Brain microvascular endothelial cell (primary cell): ENCODE measurements around the gene ALDOA.

Source experiments
- DNase-seq: peaks from one replicate; pipeline ENCODE4 v3.0.0-alpha.2; 2020
- H3K27ac ChIP-seq: fragments of 250-450 bp; sonication (Bioruptor Pico); 2 replicates; pipeline ENCODE4 v1.5.1; 2020; ENCODE audit warnings: mild to moderate bottlenecking, moderate library complexity
- H3K27me3 ChIP-seq: fragments of 250-450 bp; sonication (Bioruptor Pico); replicated peaks from 2 replicates; pipeline ENCODE4 v1.5.1; 2020; ENCODE audit warnings: mild to moderate bottlenecking
- H3K36me3 ChIP-seq: fragments of 250-450 bp; sonication (Bioruptor Pico); replicated peaks from 2 replicates; pipeline ENCODE4 v1.5.1; 2020; ENCODE audit warnings: mild to moderate bottlenecking
- H3K4me3 ChIP-seq: 2 replicates; pipeline ENCODE4 v1.5.1; 2011; ENCODE audit warnings: low read depth, mild to moderate bottlenecking, control low read depth, low read length, moderate library complexity
- CTCF ChIP-seq: IDR thresholded peaks from 2 replicates; pipeline ENCODE4 v1.5.1; 2011; ENCODE audit warnings: low read depth, mild to moderate bottlenecking, moderate library complexity, low read length, control low read depth, inconsistent platforms; ENCODE audit errors: missing control alignments
- in situ Hi-C: cut with HindIII; loops from 2 replicates; pipeline ENCODE4 v1.10.0; 2017; ENCODE audit warnings: low sequenced_read_pairs, low pct_ligation_motif_present

ALDOA gene

GRCh38 chr16:30023586-30023985 lies 42.0 kb upstream of the ALDOA start:
- H3K27ac ChIP-seq = no peak overlapping the region
- peaks cover 17% of the 10 kb centered on the region for H3K27me3 ChIP-seq
- H3K4me3 ChIP-seq = no peak overlapping the region
- no peaks in the 10 kb centered on the region for H3K36me3 ChIP-seq
- no peak for DNase-seq
- in situ Hi-C loops = no loop called here
- no peak for TF ChIP-seq CTCF

- Histone ChIP-seq H3K27ac (no peak overlapping the region), H3K27me3 (peaks cover 26% of the 10 kb centered on the region), H3K36me3 (no peaks in the 10 kb centered on the region), H3K4me3 (no peak overlapping the region)
- DNase-seq = no peak
- in situ Hi-C loops = no loop called here
- no peak for TF ChIP-seq CTCF
These were observed 41.1 kb upstream of the ALDOA start for GRCh38 chr16:30024451-30024850.

GRCh38 chr16:30025156-30025555 lies 40.4 kb upstream of the ALDOA start:
- in situ Hi-C loops = no loop called here
- H3K27me3 ChIP-seq = peaks cover 33% of the 10 kb centered on the region

GRCh38 chr16:30025574-30025973 lies 40.0 kb upstream of the ALDOA start:
- peaks cover 36% of the 10 kb centered on the region for H3K27me3 ChIP-seq

More at GRCh38 chr16:30025156-30025555, 40.4 kb upstream of the ALDOA start:
- no peak overlapping the region for H3K4me3 ChIP-seq
- H3K27ac ChIP-seq = no peak overlapping the region
- DNase-seq = no peak
- no peak for TF ChIP-seq CTCF
- H3K36me3 ChIP-seq = no peaks in the 10 kb centered on the region

GRCh38 chr16:30026449-30026848 lies 39.1 kb upstream of the ALDOA start:
- Histone ChIP-seq H3K27me3 (peaks cover 40% of the 10 kb centered on the region), H3K36me3 (no peaks in the 10 kb centered on the region), H3K4me3 (no peak overlapping the region), H3K27ac (no peak overlapping the region)
- DNase-seq = no peak
- TF ChIP-seq CTCF = no peak
- in situ Hi-C loops = no loop called here

More at GRCh38 chr16:30025574-30025973, 40.0 kb upstream of the ALDOA start:
- no peak for DNase-seq
- TF ChIP-seq CTCF = no peak
- in situ Hi-C loops = no loop called here
- Histone ChIP-seq H3K4me3 (no peak overlapping the region), H3K27ac (no peak overlapping the region), H3K36me3 (no peaks in the 10 kb centered on the region)
